ENCODE data around the gene SPAG17.

SPAG17 gene

GRCh38 chr1:117967477-117967876 lies 217.6 kb downstream of the SPAG17 start:
- no peak overlapping the region for H3K4me3 ChIP-seq (ENCODE audit: low read depth in 1 of 2, low read length in 2 of 2)
- no peak overlapping the region for H3K9ac ChIP-seq (ENCODE audit: low read length)
- no peaks in the 10 kb centered on the region for H3K27me3 ChIP-seq (ENCODE audit: control insufficient read depth in 1 of 2, insufficient read depth in 2 of 2, low read length in 2 of 2)
- H3K27ac ChIP-seq (ENCODE audit: low read depth, low read length): no peak overlapping the region
- H3K4me1 ChIP-seq (ENCODE audit: insufficient read depth, low read length): no peaks in the 10 kb centered on the region
- H3K9me3 ChIP-seq (ENCODE audit: low read length): no peaks in the 10 kb centered on the region
- H3K36me3 ChIP-seq (ENCODE audit: insufficient read depth, low read length): no peaks in the 10 kb centered on the region

GRCh38 chr1:117964290-117965038 lies 220.6 kb downstream of the SPAG17 start:
- H3K27me3 ChIP-seq (ENCODE audit: control insufficient read depth in 1 of 2, insufficient read depth in 2 of 2, low read length in 2 of 2): no peaks in the 10 kb centered on the region
- no peak overlapping the region for H3K27ac ChIP-seq (ENCODE audit: low read depth, low read length)

GRCh38 chr1:117959364-117959763 lies 225.7 kb downstream of the SPAG17 start:
- no peak overlapping the region for H3K27ac ChIP-seq (ENCODE audit: low read depth, low read length)
- H3K9ac ChIP-seq (ENCODE audit: low read length): no peak overlapping the region
- H3K9me3 ChIP-seq (ENCODE audit: low read length): no peaks in the 10 kb centered on the region
- H3K4me1 ChIP-seq (ENCODE audit: insufficient read depth, low read length): no peaks in the 10 kb centered on the region
- H3K27me3 ChIP-seq (ENCODE audit: control insufficient read depth in 1 of 2, insufficient read depth in 2 of 2, low read length in 2 of 2): no peaks in the 10 kb centered on the region
- no peak overlapping the region for H3K4me3 ChIP-seq (ENCODE audit: low read depth in 1 of 2, low read length in 2 of 2)
- peaks cover 31% of the 10 kb centered on the region for H3K36me3 ChIP-seq (ENCODE audit: insufficient read depth, low read length)

More at GRCh38 chr1:117964290-117965038, 220.6 kb downstream of the SPAG17 start:
- Histone ChIP-seq H3K4me3 (ENCODE audit: low read depth in 1 of 2, low read length in 2 of 2) (no peak overlapping the region), H3K9me3 (ENCODE audit: low read length) (no peaks in the 10 kb centered on the region), H3K9ac (ENCODE audit: low read length) (no peak overlapping the region), H3K36me3 (ENCODE audit: insufficient read depth, low read length) (peaks cover 6% of the 10 kb centered on the region), H3K4me1 (ENCODE audit: insufficient read depth, low read length) (no peaks in the 10 kb centered on the region)

- no peak overlapping the region for H3K27ac ChIP-seq (ENCODE audit: low read depth, low read length)
- no peak overlapping the region for H3K9ac ChIP-seq (ENCODE audit: low read length)
- H3K36me3 ChIP-seq (ENCODE audit: insufficient read depth, low read length): peaks cover 50% of the 10 kb centered on the region
- H3K9me3 ChIP-seq (ENCODE audit: low read length): no peaks in the 10 kb centered on the region
- H3K4me3 ChIP-seq (ENCODE audit: low read depth in 1 of 2, low read length in 2 of 2): no peak overlapping the region
- H3K27me3 ChIP-seq (ENCODE audit: control insufficient read depth in 1 of 2, insufficient read depth in 2 of 2, low read length in 2 of 2): no peaks in the 10 kb centered on the region
- H3K4me1 ChIP-seq (ENCODE audit: insufficient read depth, low read length): no peaks in the 10 kb centered on the region
Observed at GRCh38 chr1:117952386-117952785, 232.6 kb downstream of the SPAG17 start.

- Histone ChIP-seq H3K9me3 (ENCODE audit: low read length) (no peaks in the 10 kb centered on the region), H3K9ac (ENCODE audit: low read length) (no peak overlapping the region), H3K4me3 (ENCODE audit: low read depth in 1 of 2, low read length in 2 of 2) (no peak overlapping the region), H3K27ac (ENCODE audit: low read depth, low read length) (no peak overlapping the region), H3K4me1 (ENCODE audit: insufficient read depth, low read length) (no peaks in the 10 kb centered on the region), H3K36me3 (ENCODE audit: insufficient read depth, low read length) (peaks cover 85% of the 10 kb centered on the region), H3K27me3 (ENCODE audit: control insufficient read depth in 1 of 2, insufficient read depth in 2 of 2, low read length in 2 of 2) (no peaks in the 10 kb centered on the region)
Observed at GRCh38 chr1:117942293-117942692, 242.7 kb downstream of the SPAG17 start.

- Histone ChIP-seq H3K9me3 (ENCODE audit: low read length) (no peaks in the 10 kb centered on the region), H3K4me3 (ENCODE audit: low read depth in 1 of 2, low read length in 2 of 2) (no peak overlapping the region), H3K4me1 (ENCODE audit: insufficient read depth, low read length) (peaks cover 8% of the 10 kb centered on the region), H3K27me3 (ENCODE audit: control insufficient read depth in 1 of 2, insufficient read depth in 2 of 2, low read length in 2 of 2) (no peaks in the 10 kb centered on the region), H3K27ac (ENCODE audit: low read depth, low read length) (no peak overlapping the region), H3K36me3 (ENCODE audit: insufficient read depth, low read length) (peaks cover 15% of the 10 kb centered on the region), H3K9ac (ENCODE audit: low read length) (no peak overlapping the region)
Observed at GRCh38 chr1:117933769-117934168, 251.3 kb downstream of the SPAG17 start.

GRCh38 chr1:117932576-117932975 lies 252.5 kb downstream of the SPAG17 start:
- Histone ChIP-seq H3K27me3 (ENCODE audit: control insufficient read depth in 1 of 2, insufficient read depth in 2 of 2, low read length in 2 of 2) (no peaks in the 10 kb centered on the region), H3K9me3 (ENCODE audit: low read length) (no peaks in the 10 kb centered on the region), H3K27ac (ENCODE audit: low read depth, low read length) (no peak overlapping the region)

GRCh38 chr1:117930484-117930883 lies 254.5 kb downstream of the SPAG17 start:
- Histone ChIP-seq H3K4me1 (ENCODE audit: insufficient read depth, low read length) (peaks cover 16% of the 10 kb centered on the region), H3K36me3 (ENCODE audit: insufficient read depth, low read length) (no peaks in the 10 kb centered on the region), H3K27me3 (ENCODE audit: control insufficient read depth in 1 of 2, insufficient read depth in 2 of 2, low read length in 2 of 2) (no peaks in the 10 kb centered on the region), H3K4me3 (ENCODE audit: low read depth in 1 of 2, low read length in 2 of 2) (peak overlapping the region; percentile 84 to 86), H3K27ac (ENCODE audit: low read depth, low read length) (no peak overlapping the region), H3K9me3 (ENCODE audit: low read length) (no peaks in the 10 kb centered on the region), H3K9ac (ENCODE audit: low read length) (peak overlapping the region; percentile 26)

More at GRCh38 chr1:117932576-117932975, 252.5 kb downstream of the SPAG17 start:
- no peak overlapping the region for H3K4me3 ChIP-seq (ENCODE audit: low read depth in 1 of 2, low read length in 2 of 2)
- H3K9ac ChIP-seq (ENCODE audit: low read length): no peak overlapping the region
- peaks cover 16% of the 10 kb centered on the region for H3K4me1 ChIP-seq (ENCODE audit: insufficient read depth, low read length)
- peaks cover 3% of the 10 kb centered on the region for H3K36me3 ChIP-seq (ENCODE audit: insufficient read depth, low read length)

- H3K4me1 ChIP-seq (ENCODE audit: insufficient read depth, low read length): peaks cover 16% of the 10 kb centered on the region
- H3K27me3 ChIP-seq (ENCODE audit: control insufficient read depth in 1 of 2, insufficient read depth in 2 of 2, low read length in 2 of 2): no peaks in the 10 kb centered on the region
- no peaks in the 10 kb centered on the region for H3K36me3 ChIP-seq (ENCODE audit: insufficient read depth, low read length)
- H3K9me3 ChIP-seq (ENCODE audit: low read length): no peaks in the 10 kb centered on the region
- peak overlapping the region; percentile 84 to 86 for H3K4me3 ChIP-seq (ENCODE audit: low read depth in 1 of 2, low read length in 2 of 2)
- peak overlapping the region; percentile 26 for H3K9ac ChIP-seq (ENCODE audit: low read length)
- H3K27ac ChIP-seq (ENCODE audit: low read depth, low read length): peak overlapping the region; percentile 87
Observed at GRCh38 chr1:117930173-117930447, 254.9 kb downstream of the SPAG17 start.

- H3K36me3 ChIP-seq (ENCODE audit: insufficient read depth, low read length): no peaks in the 10 kb centered on the region
- H3K9ac ChIP-seq (ENCODE audit: low read length): peak within 1 kb of the TSS; percentile 26
- H3K27ac ChIP-seq (ENCODE audit: low read depth, low read length): peak within 1 kb of the TSS; percentile 87
- no peaks in the 10 kb centered on the region for H3K27me3 ChIP-seq (ENCODE audit: control insufficient read depth in 1 of 2, insufficient read depth in 2 of 2, low read length in 2 of 2)
- H3K4me1 ChIP-seq (ENCODE audit: insufficient read depth, low read length): peaks cover 16% of the 10 kb centered on the region
- no peaks in the 10 kb centered on the region for H3K9me3 ChIP-seq (ENCODE audit: low read length)
- H3K4me3 ChIP-seq (ENCODE audit: low read depth in 1 of 2, low read length in 2 of 2): peak within 1 kb of the TSS; percentile 84 to 86
Observed at GRCh38 chr1:117929343-117930172, 255.5 kb downstream of the SPAG17 start, which contains the start of the genes GDAP2 and WDR3. Gene GDAP2 (minus strand): TSS chr1:117929621. CDS start chr1:117920357, 9,264 bp downstream. Gene WDR3 (plus strand): TSS chr1:117929739. CDS start chr1:117933320, 3,581 bp downstream.

- Histone ChIP-seq H3K4me1 (ENCODE audit: insufficient read depth, low read length) (peaks cover 16% of the 10 kb centered on the region), H3K9me3 (ENCODE audit: low read length) (no peaks in the 10 kb centered on the region), H3K9ac (ENCODE audit: low read length) (peak overlapping the region; percentile 26)
Observed at GRCh38 chr1:117928881-117929342, 256.1 kb downstream of the SPAG17 start.

More at GRCh38 chr1:117928881-117929342, 256.1 kb downstream of the SPAG17 start:
- Histone ChIP-seq H3K4me3 (ENCODE audit: low read depth in 1 of 2, low read length in 2 of 2) (peak overlapping the region; percentile 84 to 86), H3K36me3 (ENCODE audit: insufficient read depth, low read length) (no peaks in the 10 kb centered on the region), H3K27ac (ENCODE audit: low read depth, low read length) (peak overlapping the region; percentile 87), H3K27me3 (ENCODE audit: control insufficient read depth in 1 of 2, insufficient read depth in 2 of 2, low read length in 2 of 2) (no peaks in the 10 kb centered on the region)

All from muscle layer of colon (tissue), 2 donors.